ENCODE measurements around the gene BEAN1. TPM values are rescaled to one million over a fixed set of nuclear protein-coding genes. Genes with fewer than 3 reads are reported as not detected.

Gene BEAN1
- total RNA-seq, 1 experiment from 2014 or later = not detected

GRCh38 chr16:66395806-66396555, 31.1 kb upstream of the BEAN1 start (continued):
- no peak for TF ChIP-seq ATF6 (CRISPR knock-in tag; IDR thresholded peaks at IDR 0.05)
- no peak for TF ChIP-seq ERG (CRISPR knock-in tag; IDR thresholded peaks at IDR 0.05)
- no peak for TF ChIP-seq GRHL2 (CRISPR knock-in tag; IDR thresholded peaks at IDR 0.05; ENCODE audit: insufficient replicate concordance, severe bottlenecking)
- no peak for TF ChIP-seq STAT6 (CRISPR knock-in tag; conservative IDR thresholded peaks at IDR 0.05; ENCODE audit: low read depth)
- TF ChIP-seq ZNF232 (CRISPR knock-in tag; IDR thresholded peaks at IDR 0.05) = no peak
- TF ChIP-seq RORB (CRISPR knock-in tag; IDR thresholded peaks at IDR 0.05) = no peak
- no peak for TF ChIP-seq HMGA2 (CRISPR knock-in tag; IDR thresholded peaks at IDR 0.05)
- no peak for TF ChIP-seq ZNF425 (CRISPR knock-in tag; conservative IDR thresholded peaks at IDR 0.05)
- TF ChIP-seq EMX1 (CRISPR knock-in tag; IDR thresholded peaks at IDR 0.05) = no peak
- no peak for TF ChIP-seq SOX15 (CRISPR knock-in tag; IDR thresholded peaks at IDR 0.05)

GRCh38 chr16:66397736-66398433, 29.2 kb upstream of the BEAN1 start:
- ChIA-PET CTCF (interaction anchor here (1.0 kb wide), 1 partner anchor 9 kb away, joined by 4 read pairs; no protein-coding TSS in a partner anchor), POLR2A (no interaction called here)
- Mint-ChIP-seq H3K9me3 (no peaks in the 10 kb centered on the region), H3K36me3 (no peaks in the 10 kb centered on the region), H3K4me3 (no peak overlapping the region), H3K27ac (no peak overlapping the region), H3K27me3 (ENCODE audit: low read depth) (no peaks in the 10 kb centered on the region), H3K4me1 (peaks cover 17% of the 10 kb centered on the region)
- TF ChIP-seq TEAD1 (CRISPR knock-in tag; IDR thresholded peaks at IDR 0.05) (no peak), ERG (CRISPR knock-in tag; IDR thresholded peaks at IDR 0.05) (no peak), NR1H2 (CRISPR knock-in tag; IDR thresholded peaks at IDR 0.05) (no peak), JAZF1 (CRISPR knock-in tag; IDR thresholded peaks at IDR 0.05) (no peak), ZNF232 (CRISPR knock-in tag; IDR thresholded peaks at IDR 0.05) (no peak)
- DNase-seq (ENCODE audit: low spot score) (no peak), ATAC-seq (no peak)

Data from WTC11 (cell line).